Naive B cell (primary cell): ENCODE data around the gene AHCYL2. TPM values are rescaled to one million over a fixed set of nuclear protein-coding genes. Genes with fewer than 3 reads are reported as not detected.
"Not testable (repeated sequence)": the region's sequence is repeated elsewhere in the genome, so short reads cannot be mapped to it uniquely, and the experiment has no call there.

ENCODE experiments used
- ATAC-seq, 2 donors: fragments of 150-1000 bp; cut with Tn5 transposase; 2 replicates each; pipeline ENCODE4 v1.10.0; 2021; ENCODE audit warnings: low read depth in 2 of 2, mild to moderate bottlenecking in 2 of 2, moderate library complexity in 2 of 2
- DNase-seq: peaks from one replicate; pipeline ENCODE4 v3.0.0; 2022
- H3K27ac Mint-ChIP-seq, 6 donors: one replicate each; pipeline ENCODE4 v1.8.0; 2020 to 2022; ENCODE audit warnings: mild to moderate bottlenecking in 6 of 6, mixed read lengths in 6 of 6, moderate library complexity in 5 of 6, inconsistent platforms in 2 of 6
- H3K27me3 Mint-ChIP-seq, 3 donors: one replicate each; pipeline ENCODE4 v1.8.0; 2021 to 2022; ENCODE audit warnings: mixed read lengths in 3 of 3, mild to moderate bottlenecking in 1 of 3
- H3K36me3 Mint-ChIP-seq, 2 donors: one replicate each; pipeline ENCODE4 v1.8.0; 2020 to 2022; ENCODE audit warnings: mixed read lengths in 2 of 2, inconsistent platforms in 1 of 2, mild to moderate bottlenecking in 1 of 2
- H3K4me1 Mint-ChIP-seq, 3 donors: one replicate each; pipeline ENCODE4 v1.8.0; 2020 to 2022; ENCODE audit warnings: mixed read lengths in 3 of 3, inconsistent platforms in 1 of 3, mild to moderate bottlenecking in 1 of 3, moderate library complexity in 1 of 3
- H3K4me3 Mint-ChIP-seq, 8 donors: one replicate each; pipeline ENCODE4 v1.8.0; 2020 to 2022; ENCODE audit warnings: mild to moderate bottlenecking in 8 of 8, mixed read lengths in 8 of 8, moderate library complexity in 8 of 8, inconsistent platforms in 2 of 8
- H3K9me3 Mint-ChIP-seq, 7 donors: one replicate each; pipeline ENCODE4 v1.8.0; 2020 to 2022; ENCODE audit warnings: mixed read lengths in 7 of 7, mild to moderate bottlenecking in 5 of 7, inconsistent platforms in 2 of 7, moderate library complexity in 1 of 7
- polyA plus RNA-seq, 6 donors: library from polyadenylated mRNA; unstranded; fragments of 300-500 nt; fragmentation: Illumina TruSeq; gene quantifications; one replicate each; pipeline ENCODE4 v1.2.3, GENCODE V29; 2021; ENCODE audit warnings: low read depth in 6 of 6

AHCYL2 gene
- polyA plus RNA-seq, 6 donors from 2014 or later, result 3.6 to 9.9 (median 5.3) TPM

GRCh38 chr7:129433847-129434674 is 209.2 kb downstream of the AHCYL2 start, which contains the start of gene STRIP2:
TSS of gene STRIP2 (plus strand) at chr7:129434432. CDS start at chr7:129434473, 41 bp downstream.
- peaks cover 20 to 34% (median 34%) of the 10 kb centered on the region in 3 donors for H3K27me3 Mint-ChIP-seq
- no peaks in the 10 kb centered on the region for H3K36me3 Mint-ChIP-seq
- H3K27ac Mint-ChIP-seq, result peak within 1 kb of the TSS in 5 of 6 donors; percentile 32 to 82 (median 72)
- DNase-seq (peak; percentile 89), ATAC-seq (peak; percentile 93 to 94)
- H3K4me3 Mint-ChIP-seq, result peak within 1 kb of the TSS; percentile 93 to 97 (median 96)
- H3K4me1 Mint-ChIP-seq, result peaks cover 19 to 22% (median 21%) of the 10 kb centered on the region in 3 donors
- no peaks in the 10 kb centered on the region for H3K9me3 Mint-ChIP-seq

GRCh38 chr7:129434675-129435318 is 210.0 kb downstream of the AHCYL2 start:
- Mint-ChIP-seq H3K4me1 (peaks cover 19 to 22% (median 21%) of the 10 kb centered on the region in 3 donors), H3K4me3 (peak overlapping the region; percentile 81 to 97 (median 96)), H3K27me3 (peaks cover 20 to 34% (median 34%) of the 10 kb centered on the region in 3 donors), H3K36me3 (no peaks in the 10 kb centered on the region), H3K9me3 (no peaks in the 10 kb centered on the region), H3K27ac (peak overlapping the region in 2 of 6 donors; percentile 24 to 53)
- DNase-seq (no peak), ATAC-seq (no peak)

- H3K27me3 Mint-ChIP-seq, result peaks cover 20 to 34% (median 34%) of the 10 kb centered on the region in 3 donors
- peak overlapping the region; percentile 81 to 97 (median 96) for H3K4me3 Mint-ChIP-seq
- peaks cover 19 to 22% (median 21%) of the 10 kb centered on the region in 3 donors for H3K4me1 Mint-ChIP-seq
- no peaks in the 10 kb centered on the region for H3K36me3 Mint-ChIP-seq
- no peak for DNase-seq
- peak overlapping the region in 3 of 6 donors; percentile 18 to 53 (median 24) for H3K27ac Mint-ChIP-seq
- no peak for ATAC-seq
- no peaks in the 10 kb centered on the region for H3K9me3 Mint-ChIP-seq
These were observed 210.6 kb downstream of the AHCYL2 start for GRCh38 chr7:129435414-129435829.

GRCh38 chr7:129436335-129436923 is 211.6 kb downstream of the AHCYL2 start:
- no peak for ATAC-seq
- Mint-ChIP-seq H3K27ac (no peak overlapping the region), H3K4me1 (peaks cover 19 to 22% (median 21%) of the 10 kb centered on the region in 3 donors), H3K9me3 (no peaks in the 10 kb centered on the region), H3K36me3 (no peaks in the 10 kb centered on the region), H3K4me3 (peak overlapping the region in 1 of 8 donors; percentile 58), H3K27me3 (peaks cover 20 to 34% (median 34%) of the 10 kb centered on the region in 3 donors)
- DNase-seq, result no peak

- H3K27me3 Mint-ChIP-seq, result peaks cover 20 to 34% (median 34%) of the 10 kb centered on the region in 3 donors
- H3K36me3 Mint-ChIP-seq, result no peaks in the 10 kb centered on the region
- no peak for ATAC-seq
- no peak overlapping the region for H3K27ac Mint-ChIP-seq
- peaks cover 19 to 22% (median 21%) of the 10 kb centered on the region in 3 donors for H3K4me1 Mint-ChIP-seq
- no peak for DNase-seq
- no peaks in the 10 kb centered on the region for H3K9me3 Mint-ChIP-seq
- H3K4me3 Mint-ChIP-seq, result no peak overlapping the region
These were observed 212.4 kb downstream of the AHCYL2 start for GRCh38 chr7:129437190-129437589.

GRCh38 chr7:129438281-129438838 is 213.5 kb downstream of the AHCYL2 start:
- DNase-seq, result no peak
- Mint-ChIP-seq H3K4me3 (no peak overlapping the region), H3K27ac (no peak overlapping the region), H3K4me1 (peaks cover 12 to 15% (median 13%) of the 10 kb centered on the region in 3 donors), H3K9me3 (no peaks in the 10 kb centered on the region), H3K36me3 (no peaks in the 10 kb centered on the region), H3K27me3 (peaks cover 14 to 24% (median 23%) of the 10 kb centered on the region in 3 donors)
- ATAC-seq, result no peak

- ATAC-seq (no peak), DNase-seq (no peak)
- peaks cover 14 to 23% (median 20%) of the 10 kb centered on the region in 3 donors for H3K27me3 Mint-ChIP-seq
- H3K4me1 Mint-ChIP-seq, result peaks cover 7 to 8% (median 7%) of the 10 kb centered on the region in 3 donors
- no peaks in the 10 kb centered on the region for H3K9me3 Mint-ChIP-seq
- H3K36me3 Mint-ChIP-seq, result no peaks in the 10 kb centered on the region
- H3K4me3 Mint-ChIP-seq, result no peak overlapping the region
- no peak overlapping the region for H3K27ac Mint-ChIP-seq
These were observed 214.2 kb downstream of the AHCYL2 start for GRCh38 chr7:129438839-129439651.

- H3K27ac Mint-ChIP-seq, result peak overlapping the region in 1 of 6 donors; percentile 4
- DNase-seq (no peak), ATAC-seq (no peak)
- no peaks in the 10 kb centered on the region for H3K9me3 Mint-ChIP-seq
- peaks cover 13 to 19% (median 15%) of the 10 kb centered on the region in 3 donors for H3K27me3 Mint-ChIP-seq
- peaks cover 2 to 5% (median 3%) of the 10 kb centered on the region in 3 donors for H3K4me1 Mint-ChIP-seq
- H3K36me3 Mint-ChIP-seq, result no peaks in the 10 kb centered on the region
- H3K4me3 Mint-ChIP-seq, result no peak overlapping the region
These were observed 215.3 kb downstream of the AHCYL2 start for GRCh38 chr7:129439963-129440625.

- Mint-ChIP-seq H3K4me1 (no peaks in the 10 kb centered on the region), H3K27ac (no peak overlapping the region), H3K36me3 (peaks cover 0 to under 1% of the 10 kb centered on the region in 2 donors), H3K9me3 (peaks cover 0 to 4% (median 2%) of the 10 kb centered on the region in 7 donors), H3K4me3 (no peak overlapping the region), H3K27me3 (no peaks in the 10 kb centered on the region)
- DNase-seq, result no peak
- no peak for ATAC-seq
These were observed 218.8 kb downstream of the AHCYL2 start for GRCh38 chr7:129443612-129444011.

- H3K4me1 Mint-ChIP-seq, H3K27ac Mint-ChIP-seq, H3K27me3 Mint-ChIP-seq, DNase-seq, H3K4me3 Mint-ChIP-seq, H3K36me3 Mint-ChIP-seq, ATAC-seq: not testable (repeated sequence)
- H3K9me3 Mint-ChIP-seq, result peaks cover 0 to 11% (median 7%) of the 10 kb centered on the region in 7 donors
These were observed 219.9 kb downstream of the AHCYL2 start for GRCh38 chr7:129444776-129445175.

GRCh38 chr7:129446925-129447324 is 222.1 kb downstream of the AHCYL2 start:
- not testable (repeated sequence) for H3K27me3 Mint-ChIP-seq, H3K4me3 Mint-ChIP-seq, H3K4me1 Mint-ChIP-seq, H3K36me3 Mint-ChIP-seq, DNase-seq, ATAC-seq, H3K27ac Mint-ChIP-seq
- H3K9me3 Mint-ChIP-seq, result peaks cover 0 to 11% (median 7%) of the 10 kb centered on the region in 7 donors

- not testable (repeated sequence) for H3K27ac Mint-ChIP-seq, DNase-seq, H3K36me3 Mint-ChIP-seq, H3K27me3 Mint-ChIP-seq, H3K4me3 Mint-ChIP-seq, ATAC-seq, H3K4me1 Mint-ChIP-seq
- peaks cover 0 to 11% (median 7%) of the 10 kb centered on the region in 7 donors for H3K9me3 Mint-ChIP-seq
These were observed 222.6 kb downstream of the AHCYL2 start for GRCh38 chr7:129447445-129447844.
